Chondrocyte (in vitro differentiated cells): ENCODE results near the gene BTG4. TPM values are rescaled to one million over a fixed set of nuclear protein-coding genes. Genes with fewer than 3 reads are reported as not detected.

Experiments
- DNase-seq: peaks from one replicate; pipeline ENCODE4 v3.0.0; 2021; ENCODE audit warnings: mixed read lengths, low spot score
- H3K27ac Mint-ChIP-seq: one replicate; pipeline ENCODE4 v1.8.0; 2021; ENCODE audit warnings: mild to moderate bottlenecking, moderate library complexity, mixed read lengths; ENCODE audit not compliant: unreplicated experiment
- H3K27me3 Mint-ChIP-seq: 2 replicates; pipeline ENCODE4 v1.8.0; 2021; ENCODE audit warnings: low read depth, mixed read lengths
- H3K36me3 Mint-ChIP-seq: 2 replicates; pipeline ENCODE4 v1.8.0; 2021; ENCODE audit warnings: low read depth, mixed read lengths
- H3K4me1 Mint-ChIP-seq: 2 replicates; pipeline ENCODE4 v1.8.0; 2021; ENCODE audit warnings: low read depth, mild to moderate bottlenecking, mixed read lengths
- H3K4me3 Mint-ChIP-seq: one replicate; pipeline ENCODE4 v1.8.0; 2021; ENCODE audit warnings: mild to moderate bottlenecking, moderate library complexity, mixed read lengths; ENCODE audit not compliant: unreplicated experiment
- H3K9me3 Mint-ChIP-seq: 2 replicates; pipeline ENCODE4 v1.8.0; 2021; ENCODE audit warnings: low read depth, mixed read lengths
- total RNA-seq: library from RNA; stranded (reverse); gene quantifications from 3 replicates; pipeline ENCODE4 v1.2.1, GENCODE V29; 2021
- TF ChIP-seq, protein P1 (sequence below): fragments of 200-600 bp; sonication (generic); IDR thresholded peaks from 2 replicates; pipeline ENCODE4 v1.5.0; 2021; ENCODE audit warnings: antibody characterized with exemption, mild to moderate bottlenecking, moderate library complexity

The BTG4 gene
- total RNA-seq, 1 donor from 2014 or later, result not detected

DNA sequence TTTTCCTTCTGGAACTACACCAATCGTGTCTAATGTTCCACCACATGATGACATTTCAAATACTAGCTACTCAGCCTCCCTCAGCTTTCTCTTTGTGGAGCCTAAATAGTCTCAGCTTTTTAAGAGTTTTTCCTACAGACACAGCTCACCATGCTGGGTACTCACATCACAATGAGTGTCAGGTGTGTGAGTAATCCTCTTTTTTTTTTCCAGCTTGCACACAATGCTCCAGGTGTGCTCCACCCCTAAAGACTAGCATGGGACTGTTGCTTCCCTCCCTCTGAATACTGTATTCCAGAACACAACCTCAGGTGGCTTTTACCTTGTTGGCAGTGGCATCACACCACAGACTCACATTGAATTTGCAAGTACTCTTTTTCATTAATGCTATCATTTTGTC is 11.7 kb downstream of the BTG4 start:
- no peaks in the 10 kb centered on the region for H3K4me1 Mint-ChIP-seq
- H3K27me3 Mint-ChIP-seq, result peaks cover 49% of the 10 kb centered on the region
- no peaks in the 10 kb centered on the region for H3K36me3 Mint-ChIP-seq
- TF ChIP-seq, protein P1, sequence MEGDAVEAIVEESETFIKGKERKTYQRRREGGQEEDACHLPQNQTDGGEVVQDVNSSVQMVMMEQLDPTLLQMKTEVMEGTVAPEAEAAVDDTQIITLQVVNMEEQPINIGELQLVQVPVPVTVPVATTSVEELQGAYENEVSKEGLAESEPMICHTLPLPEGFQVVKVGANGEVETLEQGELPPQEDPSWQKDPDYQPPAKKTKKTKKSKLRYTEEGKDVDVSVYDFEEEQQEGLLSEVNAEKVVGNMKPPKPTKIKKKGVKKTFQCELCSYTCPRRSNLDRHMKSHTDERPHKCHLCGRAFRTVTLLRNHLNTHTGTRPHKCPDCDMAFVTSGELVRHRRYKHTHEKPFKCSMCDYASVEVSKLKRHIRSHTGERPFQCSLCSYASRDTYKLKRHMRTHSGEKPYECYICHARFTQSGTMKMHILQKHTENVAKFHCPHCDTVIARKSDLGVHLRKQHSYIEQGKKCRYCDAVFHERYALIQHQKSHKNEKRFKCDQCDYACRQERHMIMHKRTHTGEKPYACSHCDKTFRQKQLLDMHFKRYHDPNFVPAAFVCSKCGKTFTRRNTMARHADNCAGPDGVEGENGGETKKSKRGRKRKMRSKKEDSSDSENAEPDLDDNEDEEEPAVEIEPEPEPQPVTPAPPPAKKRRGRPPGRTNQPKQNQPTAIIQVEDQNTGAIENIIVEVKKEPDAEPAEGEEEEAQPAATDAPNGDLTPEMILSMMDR, result no peak
- no peak for DNase-seq
- H3K9me3 Mint-ChIP-seq, result peaks cover 4% of the 10 kb centered on the region
- H3K4me3 Mint-ChIP-seq, result no peak overlapping the region
- no peak overlapping the region for H3K27ac Mint-ChIP-seq

DNA sequence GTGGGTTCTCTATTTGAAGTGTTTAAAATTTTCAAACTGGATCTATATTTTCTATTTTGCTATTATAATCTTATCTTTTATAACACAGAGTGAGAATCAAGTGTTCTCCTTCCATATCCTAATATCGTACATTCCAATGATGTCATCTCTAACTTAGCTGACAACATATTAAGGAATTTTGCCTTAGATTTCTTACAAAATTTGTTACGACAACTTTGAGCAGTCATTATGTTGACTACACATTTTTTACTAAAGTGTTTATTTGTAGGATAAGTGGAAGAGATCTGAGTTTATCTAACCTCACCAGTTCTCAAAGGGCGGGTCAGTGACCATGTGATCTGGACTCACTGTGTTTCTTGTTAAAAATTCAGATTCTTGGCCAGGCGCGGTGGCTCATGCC is 12.7 kb downstream of the BTG4 start:
- no peaks in the 10 kb centered on the region for H3K36me3 Mint-ChIP-seq
- peaks cover 39% of the 10 kb centered on the region for H3K27me3 Mint-ChIP-seq
- no peaks in the 10 kb centered on the region for H3K9me3 Mint-ChIP-seq
- DNase-seq, result no peak
- TF ChIP-seq, protein P1, result no peak
- H3K4me3 Mint-ChIP-seq, result no peak overlapping the region
- no peaks in the 10 kb centered on the region for H3K4me1 Mint-ChIP-seq
- no peak overlapping the region for H3K27ac Mint-ChIP-seq

DNA sequence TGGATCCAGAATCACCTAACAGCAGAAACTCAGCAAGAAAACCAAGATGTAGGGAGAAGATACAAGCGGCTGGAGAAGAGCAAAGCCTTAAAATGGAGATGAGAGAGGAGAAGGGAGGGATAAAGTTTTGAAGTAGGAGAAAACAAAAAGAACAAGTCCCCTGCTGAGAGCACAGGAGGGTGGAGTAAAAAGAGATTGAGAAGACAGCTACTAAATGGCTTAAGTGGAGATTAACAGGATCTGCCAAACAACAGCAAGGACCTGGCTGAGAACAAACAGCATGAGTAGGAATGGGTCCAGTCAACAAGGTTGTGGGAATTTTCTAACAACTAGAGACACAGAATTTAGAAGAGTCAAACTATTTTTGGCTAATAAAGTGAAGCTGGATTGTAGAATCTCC is 18.1 kb downstream of the BTG4 start:
- DNase-seq, result no peak
- Mint-ChIP-seq H3K9me3 (peaks cover 5% of the 10 kb centered on the region), H3K4me3 (no peak overlapping the region), H3K27me3 (peaks cover 26% of the 10 kb centered on the region), H3K27ac (no peak overlapping the region), H3K4me1 (no peaks in the 10 kb centered on the region), H3K36me3 (no peaks in the 10 kb centered on the region)
- TF ChIP-seq, protein P1, result no peak

DNA sequence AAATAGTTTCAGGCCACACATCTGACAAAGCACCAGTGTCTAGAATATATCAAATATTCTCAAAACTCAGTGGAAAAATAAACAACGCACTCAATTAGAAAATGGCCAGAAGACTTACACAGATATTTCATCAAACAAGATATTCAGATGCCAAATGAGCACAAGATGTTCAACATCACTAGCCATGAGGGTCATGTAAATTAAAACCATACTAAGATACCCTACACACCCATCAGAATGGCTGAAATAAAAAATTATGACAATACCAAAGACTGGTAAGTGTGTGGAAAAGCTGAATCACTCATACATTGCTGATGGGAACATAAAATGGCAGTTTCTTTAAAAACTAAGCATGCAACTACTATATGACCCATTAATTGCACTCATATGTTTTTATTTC is 21.7 kb downstream of the BTG4 start:
- Mint-ChIP-seq H3K27me3 (peaks cover 16% of the 10 kb centered on the region), H3K27ac (no peak overlapping the region), H3K36me3 (no peaks in the 10 kb centered on the region)

DNA sequence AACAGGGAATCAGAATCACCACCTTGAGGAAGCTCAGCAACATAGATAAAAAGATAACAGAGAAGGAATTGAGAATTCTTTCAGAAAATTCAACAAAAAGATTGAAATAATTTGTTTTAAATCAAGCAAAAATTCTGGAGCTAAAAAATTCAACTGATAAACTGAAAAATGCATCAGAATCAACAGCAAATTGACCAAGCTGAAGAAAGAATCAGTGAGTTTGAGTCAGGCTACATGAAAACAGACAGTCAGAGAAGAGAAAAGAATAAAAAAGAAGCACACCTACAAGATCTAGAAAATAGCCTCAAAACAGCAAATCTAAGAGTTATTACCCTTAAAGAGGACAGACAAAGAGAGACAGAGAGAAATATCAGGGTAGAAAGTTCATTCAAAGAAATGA is 28.8 kb downstream of the BTG4 start:
- Mint-ChIP-seq H3K27me3 (peaks cover 16% of the 10 kb centered on the region), H3K36me3 (peaks cover 10% of the 10 kb centered on the region)

More for the DNA sequence above, 21.7 kb downstream of the BTG4 start:
- DNase-seq, result no peak
- H3K4me3 Mint-ChIP-seq, result no peak overlapping the region
- TF ChIP-seq, protein P1, result no peak
- no peaks in the 10 kb centered on the region for H3K4me1 Mint-ChIP-seq
- peaks cover 18% of the 10 kb centered on the region for H3K9me3 Mint-ChIP-seq

More for the DNA sequence above, 28.8 kb downstream of the BTG4 start:
- no peak overlapping the region for H3K27ac Mint-ChIP-seq
- peaks cover 55% of the 10 kb centered on the region for H3K9me3 Mint-ChIP-seq
- no peak for DNase-seq
- H3K4me3 Mint-ChIP-seq, result no peak overlapping the region
- no peaks in the 10 kb centered on the region for H3K4me1 Mint-ChIP-seq
- TF ChIP-seq, protein P1, result no peak
